ENCODE data around the gene EPS8. TPM values are rescaled to one million over a fixed set of nuclear protein-coding genes. Genes with fewer than 3 reads are reported as not detected.
A peak's percentile ranks its signal among the peaks of the same experiment; 100 is the strongest.

The EPS8 gene
- total RNA-seq, 1 donor from 2014 or later: 72.8 TPM

GRCh38 chr12:15592934-15593333 lies 196.3 kb downstream of the EPS8 start:
- H3K4me3 ChIP-seq: no peak overlapping the region
- no peaks in the 10 kb centered on the region for H3K9me3 ChIP-seq
- H3K4me1 ChIP-seq: peaks cover 8% of the 10 kb centered on the region
- ATAC-seq: no peak
- no peak overlapping the region for H3K27ac ChIP-seq
- H3K27me3 ChIP-seq (ENCODE audit: low read depth): no peaks in the 10 kb centered on the region
- intact Hi-C loops (cut with DNase I): loop anchor here (5.0 kb wide), 1 partner anchor 264 kb away; no protein-coding TSS in a partner anchor
- H3K36me3 ChIP-seq: no peaks in the 10 kb centered on the region
- no peak for TF ChIP-seq CTCF (IDR thresholded peaks at IDR 0.05)
- DNase-seq: no peak

DNA sequence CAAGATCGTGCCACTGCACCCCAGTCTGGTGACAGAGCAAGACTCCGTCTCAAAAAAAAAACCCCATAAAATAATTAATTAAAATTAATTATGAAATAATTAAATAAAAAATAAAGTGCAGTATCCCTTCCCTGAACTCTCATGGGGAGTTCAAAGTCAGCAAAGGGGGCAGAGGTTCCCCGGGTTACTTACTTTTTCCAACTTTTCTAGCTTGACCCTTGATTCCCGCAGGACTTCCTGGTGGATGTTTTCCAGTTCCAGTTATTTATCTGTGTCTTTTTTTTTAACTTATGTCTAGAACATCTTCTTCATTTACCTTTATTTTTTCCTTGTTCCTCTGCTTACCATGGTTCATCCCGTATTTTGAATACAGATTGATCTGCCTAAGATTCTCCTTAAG lies 197.4 kb downstream of the EPS8 start:
- Histone ChIP-seq H3K27ac (no peak overlapping the region), H3K27me3 (ENCODE audit: low read depth) (no peaks in the 10 kb centered on the region), H3K9me3 (no peaks in the 10 kb centered on the region), H3K4me3 (no peak overlapping the region), H3K4me1 (peaks cover 7% of the 10 kb centered on the region), H3K36me3 (no peaks in the 10 kb centered on the region)
- intact Hi-C loops (cut with DNase I): loop anchor here (5.0 kb wide), 1 partner anchor 265 kb away; no protein-coding TSS in a partner anchor
- ATAC-seq (no peak), DNase-seq (no peak)
- TF ChIP-seq CTCF (IDR thresholded peaks at IDR 0.05): no peak

GRCh38 chr12:15590180-15590826 lies 198.9 kb downstream of the EPS8 start:
- Histone ChIP-seq H3K36me3 (peaks cover under 1% of the 10 kb centered on the region), H3K4me1 (no peaks in the 10 kb centered on the region), H3K9me3 (no peaks in the 10 kb centered on the region), H3K27me3 (ENCODE audit: low read depth) (no peaks in the 10 kb centered on the region), H3K27ac (no peak overlapping the region), H3K4me3 (peak overlapping the region; percentile 35)
- peak; percentile 88 for TF ChIP-seq CTCF (IDR thresholded peaks at IDR 0.05)
- no peak for DNase-seq
- intact Hi-C loops (cut with DNase I): loop anchor here (5.0 kb wide), 1 partner anchor 267 kb away; no protein-coding TSS in a partner anchor
- peak; percentile 91 to 95 for ATAC-seq

- no peak overlapping the region for H3K4me3 ChIP-seq
- no peaks in the 10 kb centered on the region for H3K4me1 ChIP-seq
- intact Hi-C loops (cut with DNase I): loop anchor here (5.0 kb wide), 1 partner anchor 268 kb away; no protein-coding TSS in a partner anchor
- H3K27me3 ChIP-seq (ENCODE audit: low read depth): no peaks in the 10 kb centered on the region
- H3K36me3 ChIP-seq: peaks cover 4% of the 10 kb centered on the region
- DNase-seq (no peak), ATAC-seq (no peak)
- H3K27ac ChIP-seq: no peak overlapping the region
- H3K9me3 ChIP-seq: no peaks in the 10 kb centered on the region
- TF ChIP-seq CTCF (IDR thresholded peaks at IDR 0.05): no peak
Measured at GRCh38 chr12:15589328-15590032, 199.7 kb downstream of the EPS8 start.

- intact Hi-C loops (cut with DNase I): no loop called here
- ATAC-seq: peak; percentile 49 to 50
- Histone ChIP-seq H3K4me1 (no peaks in the 10 kb centered on the region), H3K36me3 (peaks cover 4% of the 10 kb centered on the region), H3K9me3 (no peaks in the 10 kb centered on the region), H3K4me3 (no peak overlapping the region), H3K27me3 (ENCODE audit: low read depth) (no peaks in the 10 kb centered on the region), H3K27ac (no peak overlapping the region)
- TF ChIP-seq CTCF (IDR thresholded peaks at IDR 0.05): peak; percentile 58
- DNase-seq: no peak
Measured at GRCh38 chr12:15584366-15585041, 204.7 kb downstream of the EPS8 start.

Measured in lower lobe of right lung (tissue), 2 donors.